A549 (cell line): ENCODE data around the gene SHISAL1. TPM values are rescaled to one million over a fixed set of nuclear protein-coding genes. Genes with fewer than 3 reads are reported as not detected.

ENCODE experiments used
- ATAC-seq, 2 experiments: fragments of 200-7000 bp in 1 of 2; fragments of >200 bp in 1 of 2; cut with Nextera tagmentation in 1 of 2; cut with Tn5 transposase in 1 of 2; 3 replicates each; pipeline versions ENCODE4 v1.8.0 to v1.9.1; 2018 to 2020; ENCODE audit warnings: mild to moderate bottlenecking in 1 of 2, moderate library complexity in 1 of 2
- CTCF ChIA-PET: fragments of 300-600 bp; sonication (Branson Sonifier 250); formaldehyde crosslinking; extraction: SDS; loops from one replicate; lab custom pipeline; 2021; ENCODE audit warnings: antibody characterized with exemption, inconsistent platforms; lab: Yijun Ruan, JAX
- POLR2A ChIA-PET: fragments of 350-600 bp; formaldehyde crosslinking; extraction: SDS; loops from one replicate; lab custom pipeline; 2021; ENCODE audit warnings: antibody characterized with exemption, inconsistent platforms; lab: Yijun Ruan, JAX
- DNase-seq, 2 experiments: peaks; one replicate each; pipeline versions ENCODE4 v3.0.0 to v3.0.0-alpha.2; 2011 to 2016; ENCODE audit warnings: low read depth in 1 of 2, low spot score in 1 of 2
- FAIRE-seq: peaks from 2 replicates; lab custom pipeline; 2011; peaks lifted over from hg19 to GRCh38; lab: Jason Lieb, UNC
- H3K27ac ChIP-seq, 2 experiments: fragments of >200 bp; sonication (Bioruptor Twin); formaldehyde crosslinking; 3 replicates each; pipeline ENCODE4 v1.5.1; 2016 to 2017
- H3K4me1 ChIP-seq: fragments of >200 bp; sonication (Bioruptor Twin); formaldehyde crosslinking; 3 replicates; pipeline ENCODE4 v1.6.1; 2016
- H3K4me2 ChIP-seq: fragments of >200 bp; sonication (Bioruptor Twin); formaldehyde crosslinking; 3 replicates; pipeline ENCODE4 v1.6.1; 2016
- H3K4me3 ChIP-seq: fragments of >200 bp; sonication (Bioruptor Twin); formaldehyde crosslinking; 3 replicates; pipeline ENCODE4 v1.5.1; 2016
- H3K9me3 ChIP-seq: fragments of >200 bp; sonication (Bioruptor Twin); formaldehyde crosslinking; 3 replicates; pipeline ENCODE4 v1.6.1; 2016
- ATOH8 ChIP-seq: fragments of 250-450 bp; sonication (Bioruptor Pico); IDR thresholded peaks from 2 replicates; pipeline ENCODE4 v1.5.0; 2020; ENCODE audit warnings: low read depth, mild to moderate bottlenecking, moderate library complexity
- BCL3 ChIP-seq: fragments of >200 bp; sonication (Bioruptor Twin); formaldehyde crosslinking; IDR thresholded peaks from 3 replicates; pipeline ENCODE4 v1.6.1; 2016
- BHLHE40 ChIP-seq: IDR thresholded peaks from 2 replicates; pipeline ENCODE4 v1.6.1; 2012; ENCODE audit warnings: low read depth, low read length, inconsistent platforms
- CBX8 ChIP-seq: fragments of 200-600 bp; sonication (generic); IDR thresholded peaks from 2 replicates; pipeline ENCODE4 v1.6.1; 2016
- CEBPB ChIP-seq, 2 experiments: fragments of >200 bp in 1 of 2; sonication (Bioruptor Twin) in 1 of 2; formaldehyde crosslinking in 1 of 2; IDR thresholded peaks; 2 replicates each; pipeline ENCODE4 v1.6.1; 2012 to 2016
- E2F6 ChIP-seq: IDR thresholded peaks from 2 replicates; pipeline ENCODE4 v1.6.1; 2012; ENCODE audit warnings: low read depth, borderline replicate concordance
- ESRRA ChIP-seq: fragments of 150-350 bp; IDR thresholded peaks from 2 replicates; pipeline ENCODE4 v1.6.1; 2014; ENCODE audit warnings: mild to moderate bottlenecking, low read length, borderline replicate concordance
- GATA3 ChIP-seq: IDR thresholded peaks from 2 replicates; pipeline ENCODE4 v1.6.1; 2012; ENCODE audit warnings: borderline replicate concordance
- HOXB13 ChIP-seq: fragments of 250-450 bp; sonication (Bioruptor Pico); IDR thresholded peaks from 2 replicates; pipeline ENCODE4 v1.5.0; 2020; ENCODE audit warnings: low read depth, mild to moderate bottlenecking, moderate library complexity
- HOXB5 ChIP-seq: fragments of 250-450 bp; sonication (Bioruptor Pico); IDR thresholded peaks from 2 replicates; pipeline ENCODE4 v1.5.0; 2020; ENCODE audit warnings: mild to moderate bottlenecking, moderate library complexity
- JUN ChIP-seq, 2 experiments: fragments of >200 bp; sonication (Bioruptor Twin); formaldehyde crosslinking; IDR thresholded peaks; 2 replicates in 1 of 2; 3 replicates in 1 of 2; pipeline ENCODE4 v1.6.1; 2016 to 2017
- KDM5A ChIP-seq: fragments of 200-600 bp; sonication (generic); IDR thresholded peaks from 2 replicates; pipeline ENCODE4 v1.6.1; 2016; ENCODE audit warnings: antibody characterized with exemption, mild to moderate bottlenecking
- MAX ChIP-seq: IDR thresholded peaks from 2 replicates; pipeline ENCODE4 v1.6.1; 2012
- NFE2L2 ChIP-seq: fragments of 150-350 bp; conservative IDR thresholded peaks from 2 replicates; pipeline ENCODE4 v1.6.1; 2014; ENCODE audit warnings: low read length
- NPAS2 ChIP-seq: fragments of 250-450 bp; sonication (Bioruptor Pico); IDR thresholded peaks from 2 replicates; pipeline ENCODE4 v1.8.0; 2022; ENCODE audit warnings: mild to moderate bottlenecking, moderate library complexity, borderline replicate concordance
- NR3C1 ChIP-seq: fragments of >200 bp; sonication (Bioruptor Twin); formaldehyde crosslinking; IDR thresholded peaks from 3 replicates; pipeline ENCODE4 v1.6.1; 2017
- POLR2A ChIP-seq: IDR thresholded peaks from 2 replicates; pipeline ENCODE4 v1.6.1; 2012; ENCODE audit warnings: mild to moderate bottlenecking, low read length
- POLR2AphosphoS2 ChIP-seq: conservative IDR thresholded peaks from 2 replicates; pipeline ENCODE4 v1.6.1; 2012; ENCODE audit warnings: low read length, improper control_type of control experiment, inconsistent platforms
- REST ChIP-seq: fragments of 200-600 bp; sonication (generic); IDR thresholded peaks from 2 replicates; pipeline ENCODE4 v1.6.1; 2016; ENCODE audit warnings: antibody characterized with exemption, mild to moderate bottlenecking, moderate library complexity
- SMC3 ChIP-seq: fragments of >200 bp; sonication (Bioruptor Twin); formaldehyde crosslinking; IDR thresholded peaks from 3 replicates; pipeline ENCODE4 v1.6.1; 2018; ENCODE audit warnings: inconsistent platforms
- SREBF2 ChIP-seq: fragments of 450-650 bp; IDR thresholded peaks from 2 replicates; pipeline ENCODE4 v1.6.1; 2014; ENCODE audit warnings: mild to moderate bottlenecking, moderate library complexity
- TFCP2L1 ChIP-seq: fragments of 250-450 bp; sonication (Bioruptor Pico); IDR thresholded peaks from 2 replicates; pipeline ENCODE4 v1.5.0; 2021; ENCODE audit warnings: mild to moderate bottlenecking
- ZFP36 ChIP-seq: fragments of 450-650 bp; IDR thresholded peaks from 2 replicates; pipeline ENCODE4 v1.6.1; 2014; ENCODE audit warnings: borderline replicate concordance; ENCODE audit not compliant: partially characterized antibody
- WGBS: methylation state at CpG from one replicate; pipeline ENCODE4 v1.1.6; 2017; ENCODE audit errors: missing lambda C conversion rate; 5-methylcytosine and 5-hydroxymethylcytosine counted together
- polyA plus RNA-seq, 4 experiments: library from polyadenylated mRNA; depleted of rRNA in 3 of 4; stranded (reverse); fragments of >200 nt; fragmentation: RNase III in 1 of 4; extraction: RNeasy Plus Mini Kit Qiagen cat#74134 plus additional on column Dnase treatment in 1 of 4; gene quantifications; 2 replicates in 3 of 4; 3 replicates in 1 of 4; pipeline ENCODE4 v1.2.3, GENCODE V29; 2011 to 2017

SHISAL1 gene
- polyA plus RNA-seq, 2 of the 4 experiments (the other 2 are of a cell fraction): 0.61 to 1.9 TPM

- 94% methylated on average over 8 of the region's 10 CpGs for WGBS
- ChIA-PET CTCF (no interaction called here), POLR2A (no interaction called here)
- no peak overlapping the region for H3K4me3 ChIP-seq
- no peak for ATAC-seq
- H3K4me2 ChIP-seq: no peak overlapping the region
- no peaks in the 10 kb centered on the region for H3K9me3 ChIP-seq
- TF ChIP-seq GATA3: no peak
- no peak for TF ChIP-seq POLR2AphosphoS2
- TF ChIP-seq HOXB5 (CRISPR knock-in tag): no peak
- TF ChIP-seq BHLHE40: no peak
- no peak for TF ChIP-seq HOXB13 (CRISPR knock-in tag)
- no peak for TF ChIP-seq REST
- TF ChIP-seq NPAS2: no peak
- TF ChIP-seq JUN (IDR thresholded peaks at IDR 0.05): no peak
- no peak for TF ChIP-seq E2F6
- TF ChIP-seq CBX8: no peak
- TF ChIP-seq MAX: no peak
- no peak for TF ChIP-seq CEBPB (IDR thresholded peaks at IDR 0.05)
- TF ChIP-seq SMC3: no peak
- no peak for TF ChIP-seq NR3C1
- no peak for TF ChIP-seq BCL3
- no peak for TF ChIP-seq TFCP2L1 (CRISPR knock-in tag)
- no peak for TF ChIP-seq ATOH8 (CRISPR knock-in tag)
- no peak for TF ChIP-seq ESRRA
- TF ChIP-seq KDM5A: no peak
- TF ChIP-seq SREBF2: no peak
- H3K27ac ChIP-seq: no peak overlapping the region
- no peak for DNase-seq
- peaks cover 17% of the 10 kb centered on the region for H3K4me1 ChIP-seq
- FAIRE-seq: no peak
These were observed 6.9 kb downstream of the SHISAL1 start for GRCh38 chr22:44305888-44306287.

GRCh38 chr22:44305455-44305854, 7.3 kb downstream of the SHISAL1 start:
- no peak overlapping the region for H3K27ac ChIP-seq
- TF ChIP-seq ZFP36 (no peak), POLR2A (no peak), NFE2L2 (no peak), CEBPB (IDR thresholded peaks at IDR 0.05) (no peak)
- H3K9me3 ChIP-seq: no peaks in the 10 kb centered on the region
- peaks cover 17% of the 10 kb centered on the region for H3K4me1 ChIP-seq
- no peak for DNase-seq
- FAIRE-seq: no peak
- H3K4me2 ChIP-seq: no peak overlapping the region
- ChIA-PET POLR2A (no interaction called here), CTCF (no interaction called here)
- 56% methylated on average over 4 of the region's 13 CpGs for WGBS
- H3K4me3 ChIP-seq: no peak overlapping the region
- no peak for ATAC-seq
